Esophagus muscularis mucosa (tissue), 4 donors: ENCODE results near the gene TRIM67. TPM values are rescaled to one million over a fixed set of nuclear protein-coding genes. Genes with fewer than 3 reads are reported as not detected.
A peak's percentile ranks its signal among the peaks of the same experiment; 100 is the strongest.

Experiments used
- DNase-seq: peaks from one replicate; pipeline ENCODE4 v3.0.0-alpha.2; 2017; ENCODE audit errors: extremely low spot score
- H3K27ac ChIP-seq, 4 donors: fragments of 200-600 bp; sonication (generic); replicated peaks in 1 of 4; 1 replicate in 3 of 4; 2 replicates in 1 of 4; pipeline ENCODE4 v1.5.1; 2016 to 2019; ENCODE audit warnings: mild to moderate bottlenecking in 1 of 4
- H3K27me3 ChIP-seq, 4 donors: fragments of 200-600 bp; sonication (generic); one replicate each; pipeline versions ENCODE4 v1.5.1 to v1.6.0; 2016 to 2019
- H3K36me3 ChIP-seq, 4 donors: fragments of 200-600 bp; sonication (generic); one replicate each; pipeline ENCODE4 v1.5.1; 2016 to 2019
- H3K4me1 ChIP-seq, 4 donors: fragments of 200-600 bp; sonication (generic); one replicate each; pipeline ENCODE4 v1.5.1; 2016 to 2019
- H3K4me3 ChIP-seq, 4 donors: fragments of 200-600 bp; sonication (generic); 1 replicate in 2 of 4; 2 replicates in 2 of 4; pipeline ENCODE4 v1.5.1; 2016 to 2019; ENCODE audit warnings: mild to moderate bottlenecking in 4 of 4, moderate library complexity in 1 of 4
- H3K9me3 ChIP-seq, 4 donors: fragments of 200-600 bp; sonication (generic); 1 replicate in 3 of 4; 2 replicates in 1 of 4; pipeline ENCODE4 v1.5.1; 2016 to 2019
- EP300 ChIP-seq: sonication (generic); formaldehyde crosslinking; IDR thresholded peaks from one replicate; pipeline ENCODE4 v1.6.1; 2017; ENCODE audit warnings: antibody characterized with exemption
- POLR2A ChIP-seq: fragments of 450-650 bp; IDR thresholded peaks from one replicate; pipeline ENCODE4 v1.6.1; 2017; ENCODE audit warnings: antibody characterized with exemption, moderate library complexity, mild to moderate bottlenecking, low read depth
- POLR2AphosphoS5 ChIP-seq, 2 donors: sonication (generic); formaldehyde crosslinking; IDR thresholded peaks; one replicate each; pipeline ENCODE4 v1.6.1; 2017; ENCODE audit warnings: antibody characterized with exemption in 2 of 2
- WGBS: methylation state at CpG from one replicate; pipeline ENCODE4 v1.1.5; 2018; 5-methylcytosine and 5-hydroxymethylcytosine counted together
- intact Hi-C: fragments of 100-400 bp; cut with DNase I; formaldehyde crosslinking; loops from one replicate; pipeline ENCODE4 v1.15.1; 2023
- total RNA-seq, 4 donors: library from RNA; depleted of rRNA; stranded (reverse); fragments of >200 nt; gene quantifications; one replicate each; pipeline versions ENCODE4 v1.1.0 to v1.2.1, GENCODE V29; 2016
- TF ChIP-seq, protein P1 (sequence below), 3 experiments: fragments of 200-600 bp in 2 of 3; fragments of 450-650 bp in 1 of 3; sonication (generic) in 2 of 3; IDR thresholded peaks; one replicate each; pipeline ENCODE4 v1.5.1; 2017 to 2019; ENCODE audit warnings: antibody characterized with exemption in 3 of 3, mild to moderate bottlenecking in 2 of 3, moderate library complexity in 1 of 3

Gene TRIM67
- under 1 TPM in 3 of 4 donors, not detected in 1; under 0.01 to 0.42 (median 0.13) TPM for total RNA-seq

DNA sequence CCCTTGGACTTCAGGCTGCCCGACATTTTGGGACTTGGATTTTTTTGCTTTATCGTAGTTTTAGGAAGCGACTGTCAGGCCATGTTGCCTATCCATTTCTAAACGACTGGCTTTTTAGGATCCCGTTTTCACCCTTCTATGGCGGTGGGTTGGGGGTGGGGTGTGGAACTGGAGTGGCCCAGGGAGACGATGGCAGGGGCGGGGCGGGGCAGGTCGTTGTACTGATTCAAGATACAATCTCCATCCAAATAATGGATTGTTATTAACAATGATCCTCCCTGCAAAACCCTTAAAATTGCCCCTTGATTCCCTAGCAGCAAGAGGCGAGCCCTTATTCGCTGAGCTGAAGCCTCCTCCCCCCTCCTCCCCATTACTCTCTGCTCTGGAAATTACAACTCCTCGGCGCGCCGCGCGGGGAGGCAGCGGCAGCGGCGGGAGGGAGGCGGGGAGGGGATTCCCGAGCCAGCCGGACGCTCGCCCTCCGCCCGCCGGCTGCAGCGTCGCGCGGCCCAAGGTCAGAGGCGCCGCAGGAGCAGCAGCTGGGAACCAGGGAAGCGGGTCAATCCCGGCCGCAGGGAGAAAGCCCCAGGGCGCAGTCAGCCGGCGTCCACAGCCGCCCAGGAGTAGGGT is at the start of gene TRIM67:
TSS of gene TRIM67 (plus strand) at position 392 of the 630 bp plus-strand sequence. CDS start 912 bp downstream, outside the sequence.
- H3K27ac ChIP-seq = no peak within 1 kb of the TSS
- peak; percentile 57 for DNase-seq
- WGBS = 0% methylated on average over 28 of the region's 42 CpGs
- no peaks in the 10 kb centered on the region for H3K9me3 ChIP-seq
- peaks cover 28 to 33% (median 33%) of the 10 kb centered on the region in 4 donors for H3K4me1 ChIP-seq
- peak within 1 kb of the TSS; percentile 42 to 53 (median 46) for H3K4me3 ChIP-seq
- H3K36me3 ChIP-seq = no peaks in the 10 kb centered on the region
- H3K27me3 ChIP-seq = peaks cover 10 to 87% (median 46%) of the 10 kb centered on the region in 4 donors
- intact Hi-C loops = no loop called here
- TF ChIP-seq POLR2A (no peak), POLR2AphosphoS5 (IDR thresholded peaks at IDR 0.05) (no peak), EP300 (no peak)
- TF ChIP-seq, protein P1, sequence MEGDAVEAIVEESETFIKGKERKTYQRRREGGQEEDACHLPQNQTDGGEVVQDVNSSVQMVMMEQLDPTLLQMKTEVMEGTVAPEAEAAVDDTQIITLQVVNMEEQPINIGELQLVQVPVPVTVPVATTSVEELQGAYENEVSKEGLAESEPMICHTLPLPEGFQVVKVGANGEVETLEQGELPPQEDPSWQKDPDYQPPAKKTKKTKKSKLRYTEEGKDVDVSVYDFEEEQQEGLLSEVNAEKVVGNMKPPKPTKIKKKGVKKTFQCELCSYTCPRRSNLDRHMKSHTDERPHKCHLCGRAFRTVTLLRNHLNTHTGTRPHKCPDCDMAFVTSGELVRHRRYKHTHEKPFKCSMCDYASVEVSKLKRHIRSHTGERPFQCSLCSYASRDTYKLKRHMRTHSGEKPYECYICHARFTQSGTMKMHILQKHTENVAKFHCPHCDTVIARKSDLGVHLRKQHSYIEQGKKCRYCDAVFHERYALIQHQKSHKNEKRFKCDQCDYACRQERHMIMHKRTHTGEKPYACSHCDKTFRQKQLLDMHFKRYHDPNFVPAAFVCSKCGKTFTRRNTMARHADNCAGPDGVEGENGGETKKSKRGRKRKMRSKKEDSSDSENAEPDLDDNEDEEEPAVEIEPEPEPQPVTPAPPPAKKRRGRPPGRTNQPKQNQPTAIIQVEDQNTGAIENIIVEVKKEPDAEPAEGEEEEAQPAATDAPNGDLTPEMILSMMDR (IDR thresholded peaks at IDR 0.05) = no peak

DNA sequence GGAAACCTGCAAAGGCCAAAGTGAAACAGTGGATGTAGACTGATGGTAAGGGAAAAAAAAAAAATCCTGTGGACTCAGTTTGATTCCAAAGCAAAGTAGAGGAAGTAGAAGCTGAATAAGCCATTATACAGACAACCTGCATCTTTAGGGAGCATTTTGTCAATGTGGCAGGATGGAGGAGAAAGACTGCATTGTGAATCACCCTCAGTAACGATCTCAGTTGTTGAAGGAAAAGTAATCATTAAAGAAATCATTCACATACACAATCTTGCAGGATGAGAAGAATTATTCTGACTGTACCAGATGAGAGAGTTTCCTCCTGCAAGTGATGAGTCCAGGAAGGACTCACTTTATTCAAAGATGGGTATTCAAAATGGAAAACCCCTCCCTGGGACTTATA is 45.1 kb upstream of the TRIM67 start:
- DNase-seq = no peak
- TF ChIP-seq POLR2A = no peak
- no peak overlapping the region for H3K27ac ChIP-seq
- peaks cover 0 to 23% (median 5%) of the 10 kb centered on the region in 4 donors for H3K9me3 ChIP-seq
- no peaks in the 10 kb centered on the region for H3K36me3 ChIP-seq
- intact Hi-C loops = no loop called here
- H3K4me1 ChIP-seq = no peaks in the 10 kb centered on the region
- H3K4me3 ChIP-seq = no peak overlapping the region
- H3K27me3 ChIP-seq = peaks cover 0 to 13% (median 0%) of the 10 kb centered on the region in 4 donors
- 33% methylated on average over 1 of the region's 1 CpG for WGBS

DNA sequence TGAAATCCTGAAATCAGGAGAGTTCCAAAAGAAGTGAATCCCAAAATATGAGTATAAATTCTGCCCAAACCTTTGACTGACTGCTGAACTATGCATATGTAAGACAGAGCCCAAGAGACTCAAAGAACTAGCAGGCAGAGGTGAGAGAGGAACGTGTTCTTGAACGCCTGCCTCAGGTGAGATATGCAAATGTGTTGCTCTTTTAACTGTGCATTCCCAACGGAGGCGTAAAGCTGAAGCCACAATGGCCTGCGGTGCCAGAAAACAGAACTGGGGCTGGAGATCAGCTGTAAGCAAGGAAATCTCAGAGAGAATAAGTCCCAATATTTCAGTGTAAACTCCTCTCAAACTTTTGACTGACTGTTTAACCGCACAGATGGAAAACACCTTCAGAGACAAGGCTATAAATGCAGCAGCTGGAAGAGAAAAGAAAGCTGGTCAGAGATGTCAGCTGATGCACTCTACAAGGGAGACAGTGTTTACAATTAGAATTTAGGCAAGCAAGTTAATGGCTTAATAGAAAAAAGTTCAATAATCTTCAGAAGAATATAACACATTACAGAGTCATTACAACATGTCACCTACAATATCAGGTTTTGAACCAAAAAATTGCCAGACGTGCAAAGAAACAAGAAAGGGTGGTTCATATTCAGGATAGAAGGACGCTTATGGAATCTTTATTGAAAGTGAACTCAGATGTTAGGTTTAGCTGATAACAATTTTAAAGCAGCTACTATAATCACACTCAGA is 43.0 kb upstream of the TRIM67 start:
- no peak for TF ChIP-seq POLR2AphosphoS5 (IDR thresholded peaks at IDR 0.05)
- intact Hi-C loops = no loop called here

DNA sequence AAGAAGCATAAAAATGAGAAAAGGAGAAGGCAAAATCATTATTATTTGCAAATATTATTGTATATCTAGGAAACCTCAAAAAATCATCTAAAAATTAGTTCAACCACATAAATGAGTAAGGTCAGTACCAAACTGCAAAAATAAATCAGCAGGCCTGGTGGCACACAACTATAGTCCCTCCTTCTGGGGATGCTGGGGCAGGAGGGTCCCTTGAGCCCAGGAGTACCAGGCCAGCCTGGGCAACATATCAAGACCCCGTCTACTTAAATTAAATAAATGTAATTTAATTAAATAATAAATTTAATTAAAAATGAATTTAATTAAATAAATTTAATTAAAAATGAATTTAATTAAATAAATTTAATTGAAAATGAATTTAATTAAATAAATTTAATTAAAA is 40.3 kb upstream of the TRIM67 start:
- 93% methylated on average over 1 of the region's 1 CpG for WGBS
- Histone ChIP-seq H3K27me3 (peaks cover 0 to 13% (median 0%) of the 10 kb centered on the region in 4 donors), H3K4me3 (no peak overlapping the region), H3K27ac (no peak overlapping the region), H3K9me3 (peaks cover 0 to 23% (median 5%) of the 10 kb centered on the region in 4 donors), H3K4me1 (no peaks in the 10 kb centered on the region), H3K36me3 (no peaks in the 10 kb centered on the region)
- TF ChIP-seq, protein P1 (IDR thresholded peaks at IDR 0.05) = no peak
- TF ChIP-seq EP300 = no peak
- TF ChIP-seq POLR2AphosphoS5 (IDR thresholded peaks at IDR 0.05) = no peak
- no peak for TF ChIP-seq POLR2A
- peak; percentile 34 for DNase-seq
- intact Hi-C loops = no loop called here

More for the DNA sequence above, 43.0 kb upstream of the TRIM67 start:
- Histone ChIP-seq H3K27ac (no peak overlapping the region), H3K9me3 (peaks cover 0 to 23% (median 5%) of the 10 kb centered on the region in 4 donors), H3K36me3 (no peaks in the 10 kb centered on the region), H3K4me3 (no peak overlapping the region), H3K27me3 (peaks cover 0 to 13% (median 0%) of the 10 kb centered on the region in 4 donors), H3K4me1 (no peaks in the 10 kb centered on the region)
- DNase-seq = peak; percentile 79
- 51% methylated on average over 8 of the region's 8 CpGs for WGBS

DNA sequence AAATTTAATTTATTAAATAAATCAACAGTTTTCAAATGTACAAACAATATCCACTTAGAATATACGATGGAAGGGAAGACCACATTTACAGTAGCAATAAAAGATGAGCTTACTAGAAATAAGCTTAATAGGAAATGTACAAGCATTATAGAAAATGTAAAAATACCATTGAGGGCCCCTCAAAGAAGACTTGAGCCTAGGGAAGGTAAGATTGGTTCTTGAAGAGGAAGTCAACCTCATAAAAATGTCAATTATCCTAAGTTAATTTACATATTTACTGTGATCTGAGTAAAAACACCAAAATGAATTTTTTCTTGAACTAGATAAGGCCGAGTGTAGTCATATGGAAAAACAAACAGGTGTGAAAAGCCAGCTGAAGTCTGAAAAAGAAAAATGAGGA is 39.7 kb upstream of the TRIM67 start:
- no peak overlapping the region for H3K4me3 ChIP-seq
- no peaks in the 10 kb centered on the region for H3K4me1 ChIP-seq
- DNase-seq = no peak
- no peaks in the 10 kb centered on the region for H3K36me3 ChIP-seq
- TF ChIP-seq EP300 = no peak
- TF ChIP-seq, protein P1 (IDR thresholded peaks at IDR 0.05) = no peak
- no peak for TF ChIP-seq POLR2AphosphoS5 (IDR thresholded peaks at IDR 0.05)
- no peak for TF ChIP-seq POLR2A
- 95% methylated on average over 2 of the region's 2 CpGs for WGBS
- peaks cover 0 to 23% (median 5%) of the 10 kb centered on the region in 4 donors for H3K9me3 ChIP-seq
- no peak overlapping the region for H3K27ac ChIP-seq
- intact Hi-C loops = no loop called here
- H3K27me3 ChIP-seq = peaks cover 0 to 11% (median 0%) of the 10 kb centered on the region in 4 donors
